Loucy (cell line): ENCODE data around the gene NHERF1.

Source experiments
- EZH2phosphoT487 ChIP-seq: fragments of 200-600 bp; IDR thresholded peaks from 2 replicates; pipeline ENCODE4 v1.6.1; 2018; ENCODE audit warnings: antibody characterized with exemption, mild to moderate bottlenecking, moderate library complexity, borderline replicate concordance
- TF ChIP-seq, protein P1 (sequence below): fragments of 200-600 bp; sonication (generic); conservative IDR thresholded peaks from 2 replicates; pipeline ENCODE4 v1.5.1; 2014; ENCODE audit warnings: mild to moderate bottlenecking, antibody characterized with exemption, low read length

DNA sequence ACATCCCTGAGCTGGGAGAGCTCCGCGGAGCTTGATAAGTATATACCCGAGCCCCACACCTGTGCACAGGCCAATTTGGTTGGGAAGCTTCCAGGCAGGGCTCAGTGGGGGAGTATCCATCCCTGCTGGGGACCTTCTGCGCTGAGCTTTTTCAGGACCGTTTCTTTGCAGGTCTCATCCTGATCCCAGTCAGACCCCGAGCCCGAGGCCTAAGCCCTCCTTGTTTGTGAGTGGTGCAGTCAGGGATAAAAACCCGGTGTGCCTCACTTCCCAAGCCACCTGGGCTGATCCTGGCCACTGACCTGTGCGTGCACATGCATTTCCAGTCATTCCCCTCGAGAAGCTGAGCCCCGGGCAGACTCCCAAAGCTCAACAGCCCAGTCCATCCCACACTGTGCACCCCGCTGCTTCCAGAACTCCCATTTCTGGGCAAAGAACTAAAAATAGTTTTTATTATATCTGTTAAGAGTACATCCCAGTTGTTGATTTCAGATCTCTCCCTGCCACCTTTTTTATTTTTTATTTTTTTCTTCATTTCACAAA lies 55.0 kb downstream of the NHERF1 start:
- TF ChIP-seq, protein P1, sequence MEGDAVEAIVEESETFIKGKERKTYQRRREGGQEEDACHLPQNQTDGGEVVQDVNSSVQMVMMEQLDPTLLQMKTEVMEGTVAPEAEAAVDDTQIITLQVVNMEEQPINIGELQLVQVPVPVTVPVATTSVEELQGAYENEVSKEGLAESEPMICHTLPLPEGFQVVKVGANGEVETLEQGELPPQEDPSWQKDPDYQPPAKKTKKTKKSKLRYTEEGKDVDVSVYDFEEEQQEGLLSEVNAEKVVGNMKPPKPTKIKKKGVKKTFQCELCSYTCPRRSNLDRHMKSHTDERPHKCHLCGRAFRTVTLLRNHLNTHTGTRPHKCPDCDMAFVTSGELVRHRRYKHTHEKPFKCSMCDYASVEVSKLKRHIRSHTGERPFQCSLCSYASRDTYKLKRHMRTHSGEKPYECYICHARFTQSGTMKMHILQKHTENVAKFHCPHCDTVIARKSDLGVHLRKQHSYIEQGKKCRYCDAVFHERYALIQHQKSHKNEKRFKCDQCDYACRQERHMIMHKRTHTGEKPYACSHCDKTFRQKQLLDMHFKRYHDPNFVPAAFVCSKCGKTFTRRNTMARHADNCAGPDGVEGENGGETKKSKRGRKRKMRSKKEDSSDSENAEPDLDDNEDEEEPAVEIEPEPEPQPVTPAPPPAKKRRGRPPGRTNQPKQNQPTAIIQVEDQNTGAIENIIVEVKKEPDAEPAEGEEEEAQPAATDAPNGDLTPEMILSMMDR, result no peak
- TF ChIP-seq EZH2phosphoT487, result no peak
